Right atrium auricular region (tissue), 2 donors: ENCODE results near the gene LRRC74A. TPM values are rescaled to one million over a fixed set of nuclear protein-coding genes. Genes with fewer than 3 reads are reported as not detected.
A peak's percentile ranks its signal among the peaks of the same experiment; 100 is the strongest.

ENCODE experiments used
- DNase-seq: peaks from one replicate; pipeline ENCODE4 v3.0.0-alpha.2; 2019; ENCODE audit warnings: low spot score
- H3K27ac ChIP-seq, 2 donors: fragments of 200-600 bp; sonication (generic); 1 replicate in 1 of 2; 2 replicates in 1 of 2; pipeline ENCODE4 v1.5.1; 2016 to 2019
- H3K27me3 ChIP-seq, 2 donors: fragments of 200-600 bp; sonication (generic); one replicate each; pipeline versions ENCODE4 v1.5.1 to v1.6.0; 2017 to 2019
- H3K36me3 ChIP-seq: fragments of 200-600 bp; sonication (generic); one replicate; pipeline ENCODE4 v1.5.1; 2016
- H3K4me1 ChIP-seq, 2 donors: fragments of 200-600 bp; sonication (generic); one replicate each; pipeline versions ENCODE4 v1.5.1 to v1.6.0; 2017 to 2019
- H3K4me3 ChIP-seq, 2 donors: fragments of 200-600 bp; sonication (generic); 1 replicate in 1 of 2; 2 replicates in 1 of 2; pipeline ENCODE4 v1.5.1; 2017 to 2019; ENCODE audit warnings: mild to moderate bottlenecking in 1 of 2, moderate library complexity in 1 of 2
- H3K9me3 ChIP-seq, 2 donors: fragments of 200-600 bp; sonication (generic); one replicate each; pipeline ENCODE4 v1.5.1; 2019
- CTCF ChIP-seq, 2 donors: fragments of 200-600 bp; sonication (generic); IDR thresholded peaks; one replicate each; pipeline ENCODE4 v1.5.1; 2019; ENCODE audit warnings: antibody characterized with exemption in 2 of 2
- total RNA-seq, 2 donors: library from RNA; depleted of rRNA; stranded (reverse); fragments of >200 nt; gene quantifications; one replicate each; pipeline ENCODE4 v1.1.0, GENCODE V29; 2016

Gene LRRC74A
- total RNA-seq, 2 donors from 2014 or later = not detected

GRCh38 chr14:76868454-76869170 lies 42.4 kb downstream of the LRRC74A start:
- H3K4me3 ChIP-seq = no peak overlapping the region
- H3K27ac ChIP-seq = no peak overlapping the region
- no peak for DNase-seq
- no peak for TF ChIP-seq CTCF (IDR thresholded peaks at IDR 0.05)
- peaks cover 0 to 12% of the 10 kb centered on the region in 2 donors for H3K4me1 ChIP-seq
- no peaks in the 10 kb centered on the region for H3K27me3 ChIP-seq
- H3K9me3 ChIP-seq = no peaks in the 10 kb centered on the region
- no peaks in the 10 kb centered on the region for H3K36me3 ChIP-seq

- no peaks in the 10 kb centered on the region for H3K36me3 ChIP-seq
- no peak for TF ChIP-seq CTCF (IDR thresholded peaks at IDR 0.05)
- H3K9me3 ChIP-seq = no peaks in the 10 kb centered on the region
- DNase-seq = no peak
- H3K4me1 ChIP-seq = peaks cover 0 to 12% of the 10 kb centered on the region in 2 donors
- no peaks in the 10 kb centered on the region for H3K27me3 ChIP-seq
- no peak overlapping the region for H3K4me3 ChIP-seq
- H3K27ac ChIP-seq = no peak overlapping the region
Observed at GRCh38 chr14:76870166-76870565, 44.0 kb downstream of the LRRC74A start.

DNA sequence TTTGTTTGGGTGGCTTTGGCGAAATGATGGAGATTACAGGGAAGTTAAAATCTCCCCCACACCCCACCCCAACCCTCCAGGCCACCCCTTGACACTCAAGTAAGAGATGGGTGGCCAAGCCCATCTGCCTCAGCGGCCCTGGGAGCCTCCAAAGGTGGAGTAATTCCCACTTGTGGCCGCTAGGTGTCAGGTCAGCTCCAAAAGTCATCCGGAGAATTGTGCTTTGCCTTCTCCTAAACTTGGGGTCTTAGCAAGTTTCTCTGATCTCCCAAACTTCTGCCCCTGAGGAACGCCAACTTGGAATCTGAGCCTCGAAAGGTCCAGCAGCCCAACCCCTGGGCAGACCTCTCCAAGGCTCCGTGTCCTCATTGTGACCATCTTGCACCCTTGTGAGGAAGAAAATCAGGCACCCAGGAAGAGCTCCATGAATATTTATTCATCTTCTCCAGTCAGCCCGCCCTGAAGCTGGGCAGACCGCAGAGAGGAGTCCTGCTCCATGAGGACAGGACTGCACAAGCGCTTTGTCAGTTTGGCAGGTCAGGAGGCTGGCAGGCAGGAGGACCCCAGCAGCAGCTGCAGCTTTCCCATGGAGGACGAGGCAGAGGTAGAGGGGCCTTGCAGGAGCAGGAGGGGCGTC lies 46.7 kb downstream of the LRRC74A start:
- no peak overlapping the region for H3K4me3 ChIP-seq
- no peaks in the 10 kb centered on the region for H3K9me3 ChIP-seq
- TF ChIP-seq CTCF (IDR thresholded peaks at IDR 0.05) = peak; percentile 87 to 94
- no peaks in the 10 kb centered on the region for H3K27me3 ChIP-seq
- peak; percentile 78 for DNase-seq
- H3K4me1 ChIP-seq = peaks cover 0 to 3% of the 10 kb centered on the region in 2 donors
- H3K27ac ChIP-seq = no peak overlapping the region
- no peaks in the 10 kb centered on the region for H3K36me3 ChIP-seq

DNA sequence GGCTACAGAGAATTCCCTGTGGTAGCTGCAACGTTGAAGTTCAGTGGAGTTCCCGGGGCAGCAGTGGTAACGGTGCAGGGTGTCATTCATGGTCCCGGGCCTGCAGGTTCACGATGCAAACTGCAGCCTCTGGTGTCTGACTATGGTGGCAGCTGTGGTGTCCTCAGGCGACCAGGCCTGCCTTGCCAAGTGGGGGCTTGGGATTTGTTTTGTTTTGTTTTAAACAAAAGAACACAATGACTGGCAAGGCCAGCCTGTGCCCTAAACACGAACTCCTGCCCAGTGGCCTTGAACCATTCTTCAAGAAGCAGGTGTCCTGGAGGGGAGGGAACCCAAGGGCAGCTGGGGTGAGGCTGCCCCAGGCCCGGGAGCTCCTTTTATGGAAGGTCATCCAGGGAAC lies 48.5 kb downstream of the LRRC74A start:
- H3K4me1 ChIP-seq = no peaks in the 10 kb centered on the region
- no peaks in the 10 kb centered on the region for H3K36me3 ChIP-seq
- H3K27ac ChIP-seq = no peak overlapping the region
- no peaks in the 10 kb centered on the region for H3K27me3 ChIP-seq
- no peak for DNase-seq
- no peak for TF ChIP-seq CTCF (IDR thresholded peaks at IDR 0.05)
- H3K9me3 ChIP-seq = no peaks in the 10 kb centered on the region
- no peak overlapping the region for H3K4me3 ChIP-seq

- H3K27me3 ChIP-seq = no peaks in the 10 kb centered on the region
- H3K27ac ChIP-seq = no peak overlapping the region
- no peak overlapping the region for H3K4me3 ChIP-seq
- no peaks in the 10 kb centered on the region for H3K4me1 ChIP-seq
- DNase-seq = peak; percentile 69
- no peaks in the 10 kb centered on the region for H3K36me3 ChIP-seq
- no peaks in the 10 kb centered on the region for H3K9me3 ChIP-seq
- peak; percentile 89 to 96 for TF ChIP-seq CTCF (IDR thresholded peaks at IDR 0.05)
Observed at GRCh38 chr14:76876076-76876475, 49.9 kb downstream of the LRRC74A start.
